GM19043 (cell line): ENCODE data around the gene CORO2B.

ENCODE experiments used
- ATAC-seq: cut with Tn5 transposase; IDR thresholded peaks from one replicate; pipeline ENCODE4 v1.9.1; 2021; ENCODE audit warnings: low read depth; ENCODE audit not compliant: unreplicated experiment

The CORO2B gene

DNA sequence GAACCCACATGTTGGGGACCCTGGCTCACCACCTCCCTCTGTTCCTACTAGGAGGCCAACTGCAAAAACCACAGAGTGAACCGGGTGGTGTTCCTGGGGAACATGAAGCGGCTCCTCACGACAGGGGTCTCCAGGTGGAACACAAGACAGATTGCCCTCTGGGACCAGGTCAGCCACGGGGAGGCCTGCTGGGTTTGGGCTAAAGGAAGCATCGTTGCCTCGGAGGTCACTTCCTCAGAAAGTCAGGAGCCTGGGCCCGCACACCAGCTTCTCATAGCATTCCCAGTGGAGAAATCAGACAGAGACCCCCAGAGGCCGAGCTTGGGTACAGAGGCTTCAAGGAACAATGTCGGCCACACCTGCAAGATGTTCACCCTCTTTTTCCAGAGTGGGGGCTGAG, 135.1 kb downstream of the CORO2B start:
- ATAC-seq, result no peak

- no peak for ATAC-seq
These were observed 136.3 kb downstream of the CORO2B start for GRCh38 chr15:68715111-68715510.

DNA sequence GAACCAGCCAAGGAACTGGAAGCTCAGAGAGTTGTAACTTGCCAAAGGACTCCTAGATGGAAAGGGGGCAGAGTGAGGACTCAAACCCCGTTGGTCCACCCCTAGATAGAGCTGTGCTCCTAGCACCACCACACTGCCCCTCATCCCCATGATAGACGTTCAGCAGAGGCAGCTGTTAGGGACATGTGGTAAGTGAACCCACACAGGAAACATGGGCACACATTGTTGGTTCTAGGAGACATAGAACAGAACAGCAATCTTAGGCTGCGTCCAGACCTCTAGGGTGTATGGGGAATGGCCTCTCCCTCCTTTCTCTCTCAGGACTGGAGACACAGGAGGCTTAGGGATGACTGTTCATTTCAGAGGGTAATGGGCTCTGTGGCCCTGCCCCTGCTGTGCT, 139.2 kb downstream of the CORO2B start:
- ATAC-seq, result no peak

DNA sequence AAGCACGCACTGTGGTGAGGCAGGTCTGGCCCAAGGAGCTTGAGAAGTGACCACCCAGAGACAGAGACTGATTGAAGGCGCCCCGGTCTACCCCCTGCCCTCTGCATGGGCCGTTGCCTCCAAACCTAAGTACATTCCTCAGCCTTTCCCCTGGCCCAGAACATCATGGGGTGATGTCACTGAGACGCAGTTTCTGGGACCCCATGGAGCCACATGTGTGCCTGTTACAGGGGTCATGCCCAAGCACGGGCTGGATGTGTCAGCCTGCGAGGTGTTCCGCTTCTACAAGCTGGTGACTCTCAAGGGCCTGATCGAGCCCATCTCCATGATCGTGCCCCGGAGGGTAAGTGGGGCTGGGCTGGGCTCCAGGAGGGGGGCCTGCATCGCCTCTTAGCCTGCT, 139.7 kb downstream of the CORO2B start:
- ATAC-seq, result no peak

DNA sequence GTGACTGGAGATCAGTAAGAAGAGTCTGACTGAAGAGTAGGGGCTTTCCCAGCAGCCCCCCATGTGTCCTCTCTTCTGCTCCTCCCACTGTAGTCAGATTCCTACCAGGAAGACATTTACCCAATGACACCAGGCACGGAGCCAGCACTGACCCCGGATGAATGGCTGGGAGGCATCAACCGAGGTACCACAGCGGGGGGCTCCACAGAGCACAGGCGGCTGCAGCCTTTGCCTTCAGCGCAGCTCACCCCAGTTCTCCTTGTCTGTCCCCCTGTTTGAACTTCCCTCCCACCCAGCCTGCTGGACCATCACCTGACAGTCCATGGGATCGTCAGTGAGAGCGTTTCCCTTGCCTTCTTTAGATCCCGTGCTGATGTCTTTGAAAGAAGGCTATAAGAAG, 140.3 kb downstream of the CORO2B start:
- ATAC-seq, result no peak

DNA sequence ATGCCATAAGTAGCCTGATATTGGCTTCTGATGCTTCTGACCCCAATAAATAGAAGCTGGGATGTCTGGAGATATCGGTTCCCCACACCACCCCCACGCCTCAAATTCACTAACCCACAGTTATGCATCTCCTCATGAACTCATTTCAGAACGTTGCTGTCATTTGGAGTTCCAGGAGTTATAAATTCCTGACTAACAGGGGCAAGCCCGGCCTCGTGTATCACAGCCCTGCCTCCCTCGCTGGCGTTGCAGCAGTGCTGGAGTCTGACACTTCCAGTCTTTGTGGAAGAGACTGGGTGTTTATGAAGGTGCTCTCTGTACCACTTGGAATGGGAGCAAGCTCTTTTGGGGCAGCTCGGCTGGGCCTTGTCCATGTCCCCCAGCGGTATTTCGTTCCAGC, 140.9 kb downstream of the CORO2B start:
- no peak for ATAC-seq

GRCh38 chr15:68721886-68722285, 143.1 kb downstream of the CORO2B start:
- ATAC-seq, result no peak

DNA sequence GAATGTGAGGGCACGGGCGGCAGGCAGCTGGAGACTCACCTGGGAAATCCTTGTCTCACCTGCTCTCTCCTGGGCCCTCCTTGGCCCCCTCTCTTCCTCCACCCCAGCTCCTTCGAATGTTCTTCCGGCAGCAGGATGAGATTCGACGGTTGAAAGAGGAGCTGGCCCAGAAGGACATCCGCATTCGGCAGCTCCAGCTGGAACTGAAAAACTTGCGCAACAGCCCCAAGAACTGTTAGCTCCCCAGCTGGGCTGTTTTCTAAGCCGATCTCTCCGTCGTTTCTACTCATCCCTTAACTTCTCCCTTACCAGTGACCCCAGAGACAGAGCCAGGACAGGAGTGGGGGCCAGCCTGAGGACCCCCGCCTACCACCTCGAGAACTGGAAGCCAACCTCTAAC, 146.9 kb downstream of the CORO2B start:
- ATAC-seq, result no peak

DNA sequence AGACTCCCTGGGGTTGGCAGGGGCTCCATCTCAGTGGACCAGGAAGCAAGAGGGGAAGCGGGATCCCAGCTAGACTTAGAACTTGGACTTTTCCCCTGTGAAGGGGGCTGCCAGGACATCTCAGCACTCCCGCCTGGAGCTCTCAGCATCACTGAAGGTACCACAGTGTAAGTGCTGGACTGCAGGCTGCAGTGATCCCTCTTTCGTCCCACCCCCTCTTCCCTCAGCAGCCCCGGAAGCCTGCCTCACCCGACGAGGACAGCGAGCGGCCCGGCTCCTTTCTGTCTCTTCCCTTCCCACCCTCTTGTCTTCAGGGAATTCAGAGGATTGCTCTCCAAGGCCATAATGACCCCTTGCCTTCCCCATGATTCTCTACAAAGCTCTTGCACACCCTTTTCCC, 147.5 kb downstream of the CORO2B start:
- ATAC-seq, result no peak

GRCh38 chr15:68729789-68730411, 151.1 kb downstream of the CORO2B start:
- ATAC-seq, result no peak

DNA sequence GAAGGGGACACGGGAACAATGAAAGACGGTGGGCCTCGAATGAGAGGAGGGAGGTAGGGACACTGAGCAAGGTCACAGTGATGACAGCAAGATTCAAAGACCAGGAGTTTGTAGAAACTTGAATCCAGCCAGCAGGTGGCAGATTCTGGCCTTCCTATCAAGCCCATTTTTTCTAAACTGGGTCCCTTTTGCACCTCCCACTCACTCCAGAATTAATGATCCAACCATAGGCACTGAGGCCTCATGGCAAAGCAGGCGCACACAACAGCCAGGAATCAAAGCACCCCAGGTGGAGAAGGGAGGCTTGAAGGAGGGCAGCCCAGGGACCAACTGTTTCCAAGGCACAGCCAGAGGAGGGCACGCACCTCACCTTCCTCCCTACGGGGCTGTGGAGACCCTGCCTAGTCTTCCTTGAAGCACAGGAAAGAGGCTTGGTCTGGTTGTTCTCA, 151.7 kb downstream of the CORO2B start:
- ATAC-seq, result no peak

DNA sequence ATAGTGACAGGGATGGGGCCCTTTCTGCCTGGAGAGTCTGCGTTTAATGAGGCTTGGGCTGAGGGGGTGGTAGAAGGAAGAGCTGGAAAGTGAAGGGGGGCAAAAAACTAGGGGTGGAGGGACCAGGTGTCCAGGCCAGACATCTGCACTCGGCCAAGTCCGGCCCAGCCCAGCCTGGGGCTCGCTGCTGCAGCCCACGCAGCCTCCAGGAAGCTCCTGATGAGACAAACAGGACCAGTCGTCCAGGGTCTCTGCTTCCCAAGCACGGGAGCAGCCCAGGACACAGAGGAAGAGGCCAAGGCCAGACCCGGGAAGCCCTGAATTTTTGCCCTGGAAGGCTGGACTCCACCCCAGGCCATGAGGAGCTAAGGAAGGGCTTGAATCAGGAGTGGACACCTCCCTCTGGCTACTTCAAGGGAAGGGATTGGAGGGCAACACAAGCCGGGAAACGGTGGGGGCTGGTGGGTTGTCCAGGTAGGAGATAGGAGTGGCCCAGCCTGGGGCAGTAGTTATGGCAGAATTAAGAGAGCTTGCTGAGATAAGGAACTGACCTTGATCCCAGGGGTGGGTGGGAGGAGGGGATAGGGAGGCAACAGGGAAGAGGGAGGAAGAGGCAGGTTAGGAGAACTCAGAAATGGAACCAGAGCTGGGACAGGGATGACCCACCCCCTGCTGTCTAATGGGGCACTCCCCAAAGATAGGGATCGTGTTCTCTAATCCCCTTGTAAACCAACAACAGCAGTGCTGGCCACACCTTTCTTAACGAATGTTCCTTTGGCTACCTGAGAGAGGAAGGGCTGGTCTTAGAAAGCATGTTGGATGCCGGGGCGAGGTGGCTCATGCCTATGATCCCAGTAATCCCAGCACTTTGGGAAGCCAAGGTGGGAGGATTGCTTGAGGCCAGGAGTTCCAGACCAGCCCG, 152.4 kb downstream of the CORO2B start:
- ATAC-seq, result no peak

GRCh38 chr15:68732451-68732850, 153.7 kb downstream of the CORO2B start:
- ATAC-seq, result no peak

DNA sequence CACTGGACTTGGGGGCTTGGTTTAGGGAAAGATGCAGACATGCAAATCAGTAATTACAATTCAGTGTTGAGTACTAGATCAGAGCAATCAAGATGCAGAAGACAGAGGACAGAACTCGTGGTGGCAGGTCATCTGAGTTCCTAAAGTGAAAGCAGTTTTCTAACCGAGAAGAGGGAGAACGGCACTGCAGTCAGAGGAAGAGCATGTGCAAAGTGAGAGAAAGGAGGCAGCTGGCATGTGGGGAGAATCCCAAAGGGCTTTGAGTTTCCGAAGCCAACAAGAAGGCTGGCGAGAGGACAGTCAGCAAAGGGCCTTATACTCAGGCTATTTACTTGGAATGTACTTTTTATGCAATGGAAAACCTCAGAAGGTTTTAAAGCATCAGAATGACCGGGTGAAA, 154.9 kb downstream of the CORO2B start:
- ATAC-seq, result no peak

DNA sequence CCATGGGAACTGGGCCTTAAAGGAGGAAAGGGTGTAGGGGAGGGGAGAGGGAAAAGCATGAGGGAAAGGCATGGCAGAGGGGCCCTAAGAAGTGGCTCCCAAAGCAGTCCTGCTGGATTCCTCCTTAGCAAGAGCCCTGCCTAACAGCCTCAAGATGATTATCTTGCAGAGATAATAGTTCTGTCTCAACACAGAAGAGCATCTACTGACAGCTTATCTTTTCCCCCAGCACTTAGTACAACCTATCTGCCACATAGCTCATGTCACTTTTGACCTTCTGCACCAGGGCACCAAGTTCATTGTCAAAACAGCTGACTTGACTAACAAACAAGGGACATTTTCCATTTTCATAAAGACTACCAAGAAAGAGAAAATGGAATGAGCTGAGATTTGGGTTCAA, 155.6 kb downstream of the CORO2B start:
- no peak for ATAC-seq

- ATAC-seq, result no peak
These were observed 156.1 kb downstream of the CORO2B start for GRCh38 chr15:68734881-68735280.

DNA sequence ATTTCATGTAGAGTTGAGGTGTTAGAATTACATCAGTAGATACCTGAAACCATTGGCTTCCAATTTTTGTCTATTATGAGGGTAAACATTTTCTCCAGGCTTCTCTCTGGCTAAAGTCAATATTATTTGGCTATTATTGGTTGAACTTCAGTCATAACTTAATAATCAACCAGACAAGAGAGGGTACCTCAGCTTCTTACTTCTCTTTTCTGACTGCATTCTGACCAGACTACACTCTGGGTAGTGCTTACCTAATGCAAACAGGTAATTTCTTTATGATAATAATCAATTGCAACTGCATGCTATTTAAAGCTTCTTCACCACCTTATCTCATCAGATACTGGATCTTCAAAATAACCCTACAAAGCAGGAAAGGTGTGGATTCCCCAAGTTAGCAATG, 156.8 kb downstream of the CORO2B start:
- no peak for ATAC-seq

DNA sequence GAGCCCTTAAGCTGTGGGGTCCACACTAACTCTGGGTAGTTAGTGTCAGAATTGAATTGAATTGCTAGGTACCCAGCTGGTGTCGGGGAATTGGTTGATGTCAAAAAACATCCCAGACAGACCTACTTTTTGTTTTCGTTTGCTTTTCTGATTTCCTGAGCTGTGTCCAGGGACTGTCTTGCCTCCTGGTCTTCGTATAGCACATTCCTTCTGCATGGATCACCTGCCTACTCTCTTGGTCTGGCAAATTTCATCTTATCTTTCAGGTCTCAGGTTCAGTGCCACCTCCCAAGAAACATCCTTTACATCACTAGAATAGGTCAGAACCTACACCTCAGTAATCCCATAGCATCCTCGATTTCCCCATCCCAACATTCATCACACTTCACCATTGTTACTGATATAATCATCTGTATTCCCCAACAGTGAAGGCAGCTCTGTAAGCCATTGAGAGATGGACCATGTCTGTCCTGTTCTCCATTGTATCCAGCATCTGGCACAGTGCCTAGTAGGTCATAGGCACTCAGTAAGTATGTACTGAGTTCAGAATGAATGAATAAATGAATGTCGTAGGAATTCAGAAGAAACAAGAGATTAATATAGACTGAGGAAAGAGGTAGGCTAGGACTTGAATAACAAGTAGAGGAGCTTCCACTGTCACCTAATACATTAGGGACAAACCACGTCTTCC, 160.7 kb downstream of the CORO2B start:
- ATAC-seq, result no peak

DNA sequence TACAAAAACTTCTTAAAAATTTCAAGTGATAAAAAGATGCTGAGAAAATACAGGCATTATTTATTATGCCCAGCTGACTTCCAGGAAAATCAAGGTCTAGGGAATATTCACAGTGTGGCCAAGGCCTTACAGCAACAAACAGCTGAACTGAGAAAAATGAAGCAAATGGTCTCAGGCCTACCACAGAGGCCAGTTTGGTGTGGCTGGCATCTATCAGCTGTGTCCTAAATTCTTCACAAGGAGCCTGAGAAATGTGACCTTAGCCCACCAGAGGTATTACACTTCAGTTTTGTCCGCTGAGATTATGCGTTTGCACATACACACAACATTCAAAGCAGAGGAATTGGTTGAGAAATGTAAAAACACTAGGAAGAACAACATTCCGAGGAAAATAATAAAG, 164.5 kb downstream of the CORO2B start:
- no peak for ATAC-seq

GRCh38 chr15:68749365-68749764, 170.6 kb downstream of the CORO2B start:
- ATAC-seq, result no peak

DNA sequence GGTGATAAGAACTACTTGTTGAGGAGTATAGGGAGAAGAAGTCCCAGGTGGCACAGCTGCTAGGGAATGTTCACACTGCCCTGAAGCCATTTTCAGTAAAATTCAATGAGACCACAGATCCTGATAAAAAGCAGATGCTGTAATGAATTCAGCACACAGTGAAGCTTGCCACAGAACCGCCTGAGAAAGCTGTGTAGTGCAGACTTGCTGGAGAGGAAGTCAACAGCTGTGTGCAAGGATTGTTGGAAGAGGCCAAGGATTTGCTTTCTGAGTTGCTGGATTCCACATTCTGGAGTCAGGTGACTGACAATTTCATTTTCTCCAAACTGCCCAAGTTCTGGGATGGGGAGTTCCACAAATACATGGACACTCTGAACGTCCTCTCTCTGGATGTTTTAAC, 171.0 kb downstream of the CORO2B start:
- no peak for ATAC-seq
